ENCODE data around the gene CFAP77.

GRCh38 chr9:132426639-132427414, 16.8 kb downstream of the CFAP77 start:
- TF ChIP-seq RAD21 (conservative IDR thresholded peaks at IDR 0.05) (no peak), CTCF (IDR thresholded peaks at IDR 0.05; ENCODE audit: poor library complexity, severe bottlenecking) (no peak), EZH2 (IDR thresholded peaks at IDR 0.05; ENCODE audit: borderline replicate concordance, insufficient read depth, low read length, poor library complexity, severe bottlenecking) (no peak), REST (IDR thresholded peaks at IDR 0.05; ENCODE audit: borderline replicate concordance) (no peak), EP300 (conservative IDR thresholded peaks at IDR 0.05; ENCODE audit: poor library complexity, severe bottlenecking) (no peak)
